Small intestine (tissue), 16 donors: ENCODE results near the gene DACT3. TPM values are rescaled to one million over a fixed set of nuclear protein-coding genes. Genes with fewer than 3 reads are reported as not detected.
A peak's percentile ranks its signal among the peaks of the same experiment; 100 is the strongest.

Source experiments
- DNase-seq, 2 donors: peaks; one replicate each; pipeline versions ENCODE4 v3.0.0 to v3.0.0-alpha.2; 2013
- FAIRE-seq: peaks from 2 replicates; lab custom pipeline; 2012; peaks lifted over from hg19 to GRCh38; lab: Jason Lieb, UNC
- H3K27ac ChIP-seq, 3 donors: one replicate each; pipeline ENCODE4 v1.5.1; 2013; ENCODE audit warnings: low read length in 2 of 3, mild to moderate bottlenecking in 2 of 3, control low read depth in 1 of 3, inconsistent platforms in 1 of 3, low read depth in 1 of 3, moderate library complexity in 1 of 3
- H3K27me3 ChIP-seq, 3 donors: one replicate each; pipeline ENCODE4 v1.6.1; 2013; ENCODE audit warnings: low read length in 3 of 3, inconsistent platforms in 1 of 3; ENCODE audit not compliant: control insufficient read depth in 3 of 3, insufficient read depth in 3 of 3
- H3K36me3 ChIP-seq, 3 donors: one replicate each; pipeline ENCODE4 v1.6.1; 2013; ENCODE audit warnings: low read length in 3 of 3, inconsistent platforms in 1 of 3, low read depth in 1 of 3, mild to moderate bottlenecking in 1 of 3, moderate library complexity in 1 of 3; ENCODE audit not compliant: control insufficient read depth in 3 of 3, insufficient read depth in 2 of 3
- H3K4me1 ChIP-seq, 3 donors: one replicate each; pipeline ENCODE4 v1.6.1; 2013; ENCODE audit warnings: low read length in 2 of 3, inconsistent platforms in 1 of 3, low read depth in 1 of 3, mild to moderate bottlenecking in 1 of 3, moderate library complexity in 1 of 3; ENCODE audit not compliant: control insufficient read depth in 3 of 3, insufficient read depth in 2 of 3
- H3K4me3 ChIP-seq, 3 donors: one replicate each; pipeline ENCODE4 v1.5.1; 2013; ENCODE audit warnings: low read length in 3 of 3, control low read depth in 1 of 3, inconsistent platforms in 1 of 3, low read depth in 1 of 3, mild to moderate bottlenecking in 1 of 3, moderate library complexity in 1 of 3
- H3K9me3 ChIP-seq, 2 donors: one replicate each; pipeline ENCODE4 v1.6.1; 2013; ENCODE audit warnings: low read depth in 1 of 2, low read length in 1 of 2; ENCODE audit not compliant: control insufficient read depth in 2 of 2, insufficient read depth in 1 of 2
- WGBS, 3 donors: extraction: QIAGEN DNeasy Blood & Tissue Kit; methylation state at CpG; one replicate each; pipeline ENCODE4 v1.1.7; 2013; 5-methylcytosine and 5-hydroxymethylcytosine counted together
- long read RNA-seq, 10 donors: transcript quantifications; one replicate each; lab custom pipeline, GENCODE V29; 2026
- polyA plus RNA-seq, 4 donors: library from polyadenylated mRNA; stranded (reverse) in 3 of 4; unstranded in 1 of 4; fragments of 200-250 nt in 3 of 4; fragments of 120-200 nt in 1 of 4; gene quantifications; one replicate each; pipeline versions ENCODE4 v1.2.1 to v1.2.3, GENCODE V29; 2013
- donor health status: healthy with polysubstance abuse.
- donor health status: control.
- donor health status: control.
- donor health status: Bipolar disorder and iron deficiency.
- donor health status: healthy.

The DACT3 gene
- polyA plus RNA-seq: 1 to 10 TPM in 3 of 4 donors, not detected in 1; 2.2 to 7.1 (median 5.3) TPM
- long read RNA-seq, donor 1, transcript DACT3-202 (4 exons, 2,834 nt): major isoform, 5 of 5 reads
- long read RNA-seq, donor 1, partial matches to known transcripts: 0 of 5 reads
- long read RNA-seq, donor 1, other reads (novel, unspliced or antisense): 0 of 5 reads
- long read RNA-seq, donor 2, partial matches to known transcripts: 0 of 4 reads
- long read RNA-seq, donor 2, other reads (novel, unspliced or antisense): 0 of 4 reads
- long read RNA-seq, donor 3, partial matches to known transcripts: 0 of 3 reads
- long read RNA-seq, donor 3, other reads (novel, unspliced or antisense): 0 of 3 reads
- long read RNA-seq, donor 4, partial matches to known transcripts: 0 of 1 reads
- long read RNA-seq, donor 4, other reads (novel, unspliced or antisense): 0 of 1 reads
- long read RNA-seq, donor 5, partial matches to known transcripts: 0 of 2 reads
- long read RNA-seq, donor 5, other reads (novel, unspliced or antisense): 0 of 2 reads
- long read RNA-seq, donor 6, partial matches to known transcripts: 0 of 2 reads
- long read RNA-seq, donor 6, other reads (novel, unspliced or antisense): 0 of 2 reads
- long read RNA-seq, donor 7, transcript DACT3-202 (4 exons, 2,834 nt): major isoform, 12 of 13 reads
- long read RNA-seq, donor 7, partial matches to known transcripts: 0 of 13 reads
- long read RNA-seq, donor 7, other reads (novel, unspliced or antisense): 0 of 13 reads
- long read RNA-seq, donor 8, partial matches to known transcripts: 0 of 1 reads
- long read RNA-seq, donor 8, other reads (novel, unspliced or antisense): 0 of 1 reads
- long read RNA-seq, donor 9: 0 reads
- long read RNA-seq, donor 10, transcript DACT3-202 (4 exons, 2,834 nt): major isoform, 8 of 11 reads
- long read RNA-seq, donor 10, partial matches to known transcripts: 0 of 11 reads
- long read RNA-seq, donor 10, other reads (novel, unspliced or antisense): 0 of 11 reads

- Histone ChIP-seq H3K27me3 (peaks cover 0 to 44% (median 5%) of the 10 kb centered on the region in 3 donors), H3K27ac (peak within 1 kb of the TSS; percentile 22 to 82 (median 66))
Observed at GRCh38 chr19:46661020-46661731, at the start of gene DACT3. Gene DACT3, minus strand, starts transcription at chr19:46661182. Its CDS starts 118 bp downstream, at chr19:46661064.

GRCh38 chr19:46710687-46711086 lies 49.7 kb upstream of the DACT3 start:
- no peak overlapping the region for H3K4me3 ChIP-seq
- H3K36me3 ChIP-seq: peaks cover 4 to 55% (median 10%) of the 10 kb centered on the region in 3 donors
- no peak for DNase-seq
- WGBS, 3 donors: 83 to 87% (median 86%) methylated on average over 19 to 25 of the region's 25 CpGs
- peaks cover 0 to 8% (median 2%) of the 10 kb centered on the region in 3 donors for H3K4me1 ChIP-seq
- no peaks in the 10 kb centered on the region for H3K9me3 ChIP-seq
- H3K27me3 ChIP-seq: no peaks in the 10 kb centered on the region
- FAIRE-seq: no peak
- no peak overlapping the region for H3K27ac ChIP-seq

More at GRCh38 chr19:46661020-46661731, at the start of gene DACT3:
- DNase-seq (peak; percentile 100), FAIRE-seq (peak; percentile 71)
- Histone ChIP-seq H3K36me3 (peaks cover 0 to 5% (median 0%) of the 10 kb centered on the region in 3 donors), H3K4me3 (peak within 1 kb of the TSS; percentile 17 to 66 (median 39)), H3K4me1 (peaks cover 0 to 20% (median 0%) of the 10 kb centered on the region in 3 donors), H3K9me3 (no peaks in the 10 kb centered on the region)
- WGBS, 3 donors: 0 to 1% (median 0%) methylated on average over 48 to 61 of the region's 61 CpGs

- WGBS, 3 donors: 24 to 35% (median 28%) methylated on average over 19 to 21 of the region's 21 CpGs
- Histone ChIP-seq H3K27ac (no peak overlapping the region), H3K4me3 (no peak overlapping the region), H3K4me1 (no peaks in the 10 kb centered on the region), H3K27me3 (no peaks in the 10 kb centered on the region), H3K9me3 (no peaks in the 10 kb centered on the region), H3K36me3 (peaks cover 13 to 81% (median 16%) of the 10 kb centered on the region in 3 donors)
- FAIRE-seq (no peak), DNase-seq (peak; percentile 55 to 70)
Observed at GRCh38 chr19:46704379-46705076, 43.5 kb upstream of the DACT3 start.

GRCh38 chr19:46700704-46701103 lies 39.7 kb upstream of the DACT3 start:
- Histone ChIP-seq H3K27ac (no peak overlapping the region), H3K9me3 (no peaks in the 10 kb centered on the region), H3K27me3 (no peaks in the 10 kb centered on the region), H3K36me3 (peaks cover 14 to 88% (median 25%) of the 10 kb centered on the region in 3 donors), H3K4me1 (peaks cover 0 to 10% (median 2%) of the 10 kb centered on the region in 3 donors), H3K4me3 (no peak overlapping the region)
- DNase-seq (no peak), FAIRE-seq (no peak)
- 92 to 96% (median 95%) methylated on average over 13 of the region's 13 CpGs for WGBS, 3 donors

- Histone ChIP-seq H3K9me3 (no peaks in the 10 kb centered on the region), H3K27ac (no peak overlapping the region), H3K27me3 (no peaks in the 10 kb centered on the region), H3K36me3 (peaks cover 18 to 91% (median 30%) of the 10 kb centered on the region in 3 donors), H3K4me3 (no peak overlapping the region), H3K4me1 (peaks cover 0 to 10% (median 2%) of the 10 kb centered on the region in 3 donors)
- FAIRE-seq (no peak), DNase-seq (no peak)
- 94 to 98% (median 96%) methylated on average over 11 of the region's 11 CpGs for WGBS, 3 donors
Observed at GRCh38 chr19:46698395-46699321, 37.7 kb upstream of the DACT3 start.

- WGBS, 3 donors: 10 to 39% (median 37%) methylated on average over 35 to 39 of the region's 39 CpGs
- peak overlapping the region in 1 of 3 donors; percentile 13 for H3K4me3 ChIP-seq
- H3K27ac ChIP-seq: peak overlapping the region in 2 of 3 donors; percentile 23 to 32
- H3K36me3 ChIP-seq: peaks cover 24 to 98% (median 39%) of the 10 kb centered on the region in 3 donors
- no peaks in the 10 kb centered on the region for H3K27me3 ChIP-seq
- no peaks in the 10 kb centered on the region for H3K9me3 ChIP-seq
- DNase-seq (peak; percentile 91 to 97), FAIRE-seq (no peak)
- H3K4me1 ChIP-seq: peaks cover 0 to 10% (median 2%) of the 10 kb centered on the region in 3 donors
Observed at GRCh38 chr19:46697204-46697960, 36.4 kb upstream of the DACT3 start.
